IMR-90 (cell line): ENCODE data around the gene NEO1.

Experiments used
- BHLHE40 ChIP-seq: fragments of 150-350 bp; IDR thresholded peaks from 2 replicates; pipeline ENCODE4 v1.6.1; 2016; ENCODE audit warnings: mild to moderate bottlenecking, low read depth, low read length
- CEBPB ChIP-seq: IDR thresholded peaks from 2 replicates; pipeline ENCODE4 v1.6.1; 2012; ENCODE audit warnings: low read depth, low read length, improper control_type of control experiment
- CHD1 ChIP-seq: IDR thresholded peaks from 2 replicates; pipeline ENCODE4 v1.6.1; 2012; ENCODE audit warnings: low read depth, low read length, improper control_type of control experiment
- CTCF ChIP-seq: conservative IDR thresholded peaks from 2 replicates; pipeline ENCODE4 v1.5.1; 2012; ENCODE audit warnings: mild to moderate bottlenecking, low read depth, low read length, improper control_type of control experiment
- MAFK ChIP-seq: IDR thresholded peaks from 2 replicates; pipeline ENCODE4 v1.6.1; 2012; ENCODE audit warnings: low read depth, low read length, improper control_type of control experiment
- MAZ ChIP-seq: IDR thresholded peaks from 2 replicates; pipeline ENCODE4 v1.6.1; 2012; ENCODE audit warnings: low read depth, mild to moderate bottlenecking, low read length, improper control_type of control experiment, moderate library complexity, borderline replicate concordance
- POLR2A ChIP-seq: IDR thresholded peaks from 2 replicates; pipeline ENCODE4 v1.6.1; 2012; ENCODE audit warnings: mild to moderate bottlenecking, low read depth, low read length

DNA sequence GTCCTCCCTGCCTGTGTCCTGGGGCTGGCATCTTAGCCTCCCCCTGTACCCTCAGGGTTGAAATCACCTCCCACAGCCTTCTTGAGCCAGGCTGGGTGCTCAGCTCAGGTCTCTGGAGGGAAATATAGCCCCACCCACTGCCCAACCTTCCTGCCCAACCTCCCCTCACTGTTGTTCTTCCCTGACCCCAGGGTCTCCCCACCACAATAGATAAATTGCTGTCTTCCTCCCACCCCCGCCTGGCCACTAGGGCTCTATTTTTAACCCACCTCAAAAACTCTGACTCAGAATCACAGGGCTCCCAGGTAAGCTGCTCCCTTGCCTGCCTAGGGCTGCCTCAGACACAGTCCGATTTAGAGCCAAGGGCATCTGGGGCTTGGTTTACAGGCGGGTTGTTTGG lies 301.5 kb downstream of the NEO1 start:
- TF ChIP-seq CTCF (no peak), MAZ (no peak), POLR2A (no peak), CEBPB (no peak), BHLHE40 (no peak), CHD1 (no peak), MAFK (no peak)
